IMR-90 (cell line): ENCODE data around the gene ETFB. TPM values are rescaled to one million over a fixed set of nuclear protein-coding genes. Genes with fewer than 3 reads are reported as not detected.

Source experiments
- ATAC-seq: fragments of 200-7000 bp; cut with Tn5 transposase; 2 replicates; pipeline ENCODE4 v1.9.1; 2020; ENCODE audit warnings: low read depth, mild to moderate bottlenecking, moderate library complexity
- BruUV-seq: library from RNA; stranded (reverse); fragments of 400-500 nt; replicated peaks from 2 replicates; lab custom pipeline; 2021; lab: Mats Ljungman, UMichigan
- CTCF ChIA-PET: fragments of 300-600 bp; formaldehyde crosslinking; extraction: SDS; loops from one replicate; lab custom pipeline; 2021; ENCODE audit warnings: antibody characterized with exemption; lab: Yijun Ruan, JAX
- POLR2A ChIA-PET: fragments of 300-600 bp; sonication (Branson Sonifier 250); formaldehyde crosslinking; loops from one replicate; lab custom pipeline; 2022; ENCODE audit warnings: antibody characterized with exemption; ENCODE audit not compliant: unreplicated experiment; lab: Charles Lee
- DNase-seq: peaks from one replicate; pipeline ENCODE4 v3.0.0; 2013
- H2AFZ ChIP-seq: replicated peaks from 2 replicates; pipeline ENCODE3; 2013; ENCODE audit warnings: low read length, mild to moderate bottlenecking; ENCODE audit not compliant: poor library complexity
- H2AK5ac ChIP-seq: 2 replicates; pipeline ENCODE4 v1.6.1; 2013; ENCODE audit warnings: low read depth, low read length, inconsistent platforms
- H2AK9ac ChIP-seq: replicated peaks from 2 replicates; pipeline ENCODE3; 2013; ENCODE audit warnings: mild to moderate bottlenecking, low read depth, low read length, moderate library complexity; ENCODE audit not compliant: poor library complexity
- H2BK120ac ChIP-seq: 2 replicates; pipeline ENCODE4 v1.6.1; 2013; ENCODE audit warnings: low read depth, low read length, inconsistent platforms
- H2BK15ac ChIP-seq: 3 replicates; pipeline ENCODE4 v1.6.1; 2013; ENCODE audit warnings: low read depth, low read length, inconsistent platforms
- H2BK20ac ChIP-seq: 2 replicates; pipeline ENCODE4 v1.6.1; 2013; ENCODE audit warnings: low read depth, mild to moderate bottlenecking, inconsistent platforms, low read length, moderate library complexity
- H2BK5ac ChIP-seq: 2 replicates; pipeline ENCODE4 v1.6.1; 2013; ENCODE audit warnings: mild to moderate bottlenecking, low read depth, low read length, inconsistent platforms; ENCODE audit not compliant: poor library complexity, severe bottlenecking
- H3K14ac ChIP-seq: replicated peaks from 2 replicates; pipeline ENCODE4 v1.6.1; 2013; ENCODE audit warnings: low read depth, low read length, inconsistent platforms
- H3K18ac ChIP-seq: 2 replicates; pipeline ENCODE4 v1.6.1; 2013; ENCODE audit warnings: low read depth, low read length, control low read depth
- H3K23ac ChIP-seq: 2 replicates; pipeline ENCODE4 v1.6.1; 2013; ENCODE audit warnings: low read depth, low read length, inconsistent platforms
- H3K27ac ChIP-seq: 2 replicates; pipeline ENCODE4 v1.5.1; 2013; ENCODE audit warnings: mild to moderate bottlenecking, control low read depth, low read length; ENCODE audit not compliant: insufficient read depth
- H3K27me3 ChIP-seq: 2 replicates; pipeline ENCODE4 v1.6.1; 2013; ENCODE audit warnings: low read length; ENCODE audit not compliant: control insufficient read depth, insufficient read depth
- H3K36me3 ChIP-seq: 2 replicates; pipeline ENCODE4 v1.6.1; 2013; ENCODE audit warnings: low read length, mixed read lengths; ENCODE audit not compliant: control insufficient read depth, insufficient read depth
- H3K4ac ChIP-seq: 2 replicates; pipeline ENCODE4 v1.6.1; 2013; ENCODE audit warnings: low read depth, low read length, inconsistent platforms
- H3K4me1 ChIP-seq: 2 replicates; pipeline ENCODE4 v1.6.1; 2013; ENCODE audit warnings: low read length, mixed read lengths; ENCODE audit not compliant: control insufficient read depth, insufficient read depth
- H3K4me2 ChIP-seq: 2 replicates; pipeline ENCODE4 v1.6.1; 2013; ENCODE audit warnings: low read depth, mild to moderate bottlenecking, control low read depth, low read length, moderate library complexity
- H3K4me3 ChIP-seq: 2 replicates; pipeline ENCODE4 v1.5.1; 2013; ENCODE audit warnings: low read depth, mild to moderate bottlenecking, control low read depth, low read length, moderate library complexity; ENCODE audit not compliant: insufficient read depth
- H3K56ac ChIP-seq: 2 replicates; pipeline ENCODE4 v1.6.1; 2013; ENCODE audit warnings: low read length, inconsistent platforms; ENCODE audit not compliant: insufficient read depth; ENCODE audit errors: extremely low read depth
- H3K79me1 ChIP-seq, 2 experiments: 2 replicates each; pipeline ENCODE4 v1.6.1; 2013; ENCODE audit warnings: low read length in 2 of 2, inconsistent platforms in 1 of 2, low read depth in 1 of 2
- H3K9ac ChIP-seq: 2 replicates; pipeline ENCODE4 v1.6.1; 2013; ENCODE audit warnings: low read depth, low read length, control low read depth
- H3K9me1 ChIP-seq: 2 replicates; pipeline ENCODE4 v1.6.1; 2013; ENCODE audit warnings: low read length, inconsistent platforms; ENCODE audit not compliant: insufficient read depth
- H3K9me3 ChIP-seq: 2 replicates; pipeline ENCODE4 v1.6.1; 2013; ENCODE audit warnings: low read length; ENCODE audit not compliant: control insufficient read depth, insufficient read depth
- H4K20me1 ChIP-seq: 2 replicates; pipeline ENCODE4 v1.6.1; 2013; ENCODE audit warnings: low read length, inconsistent platforms; ENCODE audit not compliant: insufficient read depth
- H4K5ac ChIP-seq: 2 replicates; pipeline ENCODE4 v1.6.1; 2013; ENCODE audit warnings: mild to moderate bottlenecking, low read depth, low read length, control low read depth
- H4K8ac ChIP-seq, 2 experiments: 2 replicates each; pipeline ENCODE4 v1.6.1; 2013; ENCODE audit warnings: low read depth in 2 of 2, low read length in 2 of 2, control low read depth in 1 of 2, inconsistent platforms in 1 of 2
- H4K91ac ChIP-seq: 2 replicates; pipeline ENCODE4 v1.6.1; 2013; ENCODE audit warnings: low read depth, low read length, inconsistent platforms; ENCODE audit not compliant: insufficient read depth
- BHLHE40 ChIP-seq: fragments of 150-350 bp; IDR thresholded peaks from 2 replicates; pipeline ENCODE4 v1.6.1; 2016; ENCODE audit warnings: mild to moderate bottlenecking, low read depth, low read length
- MAFK ChIP-seq: IDR thresholded peaks from 2 replicates; pipeline ENCODE4 v1.6.1; 2012; ENCODE audit warnings: low read depth, low read length, improper control_type of control experiment
- MXI1 ChIP-seq: IDR thresholded peaks from 2 replicates; pipeline ENCODE4 v1.6.1; 2012; ENCODE audit warnings: low read depth, mild to moderate bottlenecking, low read length, moderate library complexity, borderline replicate concordance
- RAD21 ChIP-seq: IDR thresholded peaks from 2 replicates; pipeline ENCODE4 v1.6.1; 2012; ENCODE audit warnings: low read length, improper control_type of control experiment
- RCOR1 ChIP-seq: IDR thresholded peaks from 2 replicates; pipeline ENCODE4 v1.6.1; 2012; ENCODE audit warnings: mild to moderate bottlenecking, low read length, improper control_type of control experiment; ENCODE audit not compliant: insufficient replicate concordance
- WGBS, 2 experiments: methylation state at CpG; one replicate each; pipeline versions ENCODE4 v1.1.5 to v1.1.7; 2013; ENCODE audit warnings: missing lambda C conversion rate in 2 of 2; ENCODE audit not compliant: insufficient read length in 1 of 2; ENCODE audit errors: extremely low coverage in 2 of 2; 5-methylcytosine and 5-hydroxymethylcytosine counted together
- dilution Hi-C: fragments of 300-500 bp; cut with HindIII; formaldehyde crosslinking; loops from one replicate; pipeline ENCODE4 v1.14.3; 2018; ENCODE audit warnings: low sequenced_read_pairs; ENCODE audit not compliant: unreplicated experiment
- in situ Hi-C: fragments of 300-500 bp; cut with MboI; formaldehyde crosslinking; loops from 3 replicates; pipeline ENCODE4 v1.14.3; 2019; ENCODE audit warnings: low sequenced_read_pairs, inconsistent platforms, mixed read lengths
- intact Hi-C: fragments of 100-400 bp; cut with micrococcal nuclease; formaldehyde crosslinking; loops from 2 replicates; pipeline ENCODE4 v1.10.0; 2022
- polyA plus RNA-seq, 3 experiments: library from polyadenylated mRNA; depleted of rRNA; stranded (reverse); fragments of >200 nt; gene quantifications; 2 replicates each; pipeline ENCODE4 v1.2.3, GENCODE V29; 2012; ENCODE audit warnings: low replicate concordance in 1 of 3
- total RNA-seq: library from RNA; depleted of rRNA; stranded (reverse); fragments of >200 nt; gene quantifications from 2 replicates; pipeline ENCODE4 v1.2.3, GENCODE V29; 2012
- TF ChIP-seq, protein P1 (sequence below): fragments of 150-350 bp; IDR thresholded peaks from 2 replicates; pipeline ENCODE4 v1.6.1; 2017; ENCODE audit warnings: mild to moderate bottlenecking, antibody characterized with exemption, low read length, low read depth
- TF ChIP-seq, protein P2 (sequence below): conservative IDR thresholded peaks from 2 replicates; pipeline ENCODE4 v1.5.1; 2012; ENCODE audit warnings: mild to moderate bottlenecking, low read depth, low read length, improper control_type of control experiment
- TF ChIP-seq, protein P3 (sequence below): fragments of 150-350 bp; IDR thresholded peaks from 2 replicates; pipeline ENCODE4 v1.6.1; 2016; ENCODE audit warnings: low read depth, mild to moderate bottlenecking, low read length, moderate library complexity, borderline replicate concordance

The ETFB gene
- total and polyA plus RNA-seq, 2 of the 4 experiments (the other 2 are of a cell fraction): 141 to 166 TPM

DNA sequence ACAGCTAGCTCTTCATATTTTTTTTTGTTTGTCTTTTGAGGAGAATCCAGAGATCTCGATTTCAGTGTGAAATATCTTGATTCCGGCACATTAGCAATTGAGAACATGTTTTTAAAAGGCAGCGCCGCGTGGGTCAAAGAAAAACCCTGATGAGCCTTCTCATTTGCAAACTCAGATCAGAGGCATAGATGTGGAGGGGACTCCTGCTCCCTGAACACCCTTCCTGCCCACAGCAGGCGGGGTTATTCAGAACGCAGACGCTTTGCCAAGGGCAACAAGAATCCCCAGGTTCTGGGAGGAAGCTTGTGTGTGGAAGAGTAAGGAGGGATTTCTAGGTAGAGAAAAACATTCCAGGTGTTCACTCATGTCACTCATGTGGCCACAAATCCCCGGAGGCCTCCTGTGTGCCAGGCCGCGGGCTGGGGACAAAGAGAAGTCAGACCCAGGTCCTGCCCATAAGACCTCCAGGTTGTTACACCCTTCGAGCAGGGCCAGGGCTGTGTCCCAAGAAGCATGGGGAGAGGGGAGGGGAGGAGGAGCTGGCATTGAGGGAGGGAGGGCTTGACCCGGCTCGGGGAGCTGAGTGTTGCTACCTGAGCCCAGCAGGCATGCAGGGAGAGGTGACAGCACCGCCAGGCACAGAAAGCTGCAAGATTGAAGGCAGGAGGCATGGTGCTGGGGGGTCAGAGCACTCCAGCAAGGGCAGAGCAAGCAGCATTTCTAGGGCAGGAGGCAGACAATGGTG, 70.6 kb downstream of the ETFB start:
- H4K91ac ChIP-seq: no peak overlapping the region
- no peak for TF ChIP-seq RAD21
- TF ChIP-seq BHLHE40: no peak
- TF ChIP-seq RCOR1: no peak
- TF ChIP-seq, protein P1, sequence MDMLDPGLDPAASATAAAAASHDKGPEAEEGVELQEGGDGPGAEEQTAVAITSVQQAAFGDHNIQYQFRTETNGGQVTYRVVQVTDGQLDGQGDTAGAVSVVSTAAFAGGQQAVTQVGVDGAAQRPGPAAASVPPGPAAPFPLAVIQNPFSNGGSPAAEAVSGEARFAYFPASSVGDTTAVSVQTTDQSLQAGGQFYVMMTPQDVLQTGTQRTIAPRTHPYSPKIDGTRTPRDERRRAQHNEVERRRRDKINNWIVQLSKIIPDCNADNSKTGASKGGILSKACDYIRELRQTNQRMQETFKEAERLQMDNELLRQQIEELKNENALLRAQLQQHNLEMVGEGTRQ: no peak
- TF ChIP-seq, protein P2, sequence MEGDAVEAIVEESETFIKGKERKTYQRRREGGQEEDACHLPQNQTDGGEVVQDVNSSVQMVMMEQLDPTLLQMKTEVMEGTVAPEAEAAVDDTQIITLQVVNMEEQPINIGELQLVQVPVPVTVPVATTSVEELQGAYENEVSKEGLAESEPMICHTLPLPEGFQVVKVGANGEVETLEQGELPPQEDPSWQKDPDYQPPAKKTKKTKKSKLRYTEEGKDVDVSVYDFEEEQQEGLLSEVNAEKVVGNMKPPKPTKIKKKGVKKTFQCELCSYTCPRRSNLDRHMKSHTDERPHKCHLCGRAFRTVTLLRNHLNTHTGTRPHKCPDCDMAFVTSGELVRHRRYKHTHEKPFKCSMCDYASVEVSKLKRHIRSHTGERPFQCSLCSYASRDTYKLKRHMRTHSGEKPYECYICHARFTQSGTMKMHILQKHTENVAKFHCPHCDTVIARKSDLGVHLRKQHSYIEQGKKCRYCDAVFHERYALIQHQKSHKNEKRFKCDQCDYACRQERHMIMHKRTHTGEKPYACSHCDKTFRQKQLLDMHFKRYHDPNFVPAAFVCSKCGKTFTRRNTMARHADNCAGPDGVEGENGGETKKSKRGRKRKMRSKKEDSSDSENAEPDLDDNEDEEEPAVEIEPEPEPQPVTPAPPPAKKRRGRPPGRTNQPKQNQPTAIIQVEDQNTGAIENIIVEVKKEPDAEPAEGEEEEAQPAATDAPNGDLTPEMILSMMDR: no peak
- TF ChIP-seq, protein P3, sequence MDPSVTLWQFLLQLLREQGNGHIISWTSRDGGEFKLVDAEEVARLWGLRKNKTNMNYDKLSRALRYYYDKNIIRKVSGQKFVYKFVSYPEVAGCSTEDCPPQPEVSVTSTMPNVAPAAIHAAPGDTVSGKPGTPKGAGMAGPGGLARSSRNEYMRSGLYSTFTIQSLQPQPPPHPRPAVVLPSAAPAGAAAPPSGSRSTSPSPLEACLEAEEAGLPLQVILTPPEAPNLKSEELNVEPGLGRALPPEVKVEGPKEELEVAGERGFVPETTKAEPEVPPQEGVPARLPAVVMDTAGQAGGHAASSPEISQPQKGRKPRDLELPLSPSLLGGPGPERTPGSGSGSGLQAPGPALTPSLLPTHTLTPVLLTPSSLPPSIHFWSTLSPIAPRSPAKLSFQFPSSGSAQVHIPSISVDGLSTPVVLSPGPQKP: no peak
- no peak for TF ChIP-seq MAFK
- no peak for TF ChIP-seq MXI1
- no peak overlapping the region for H3K23ac ChIP-seq
- H4K8ac ChIP-seq: no peak overlapping the region
- no peaks in the 10 kb centered on the region for H3K27me3 ChIP-seq
- H3K79me1 ChIP-seq: no peaks in the 10 kb centered on the region
- H3K4me3 ChIP-seq: no peak overlapping the region
- no peaks in the 10 kb centered on the region for H3K36me3 ChIP-seq
- in situ Hi-C loops (no loop called here), dilution Hi-C loops (no loop called here), intact Hi-C loops (no loop called here)
- no peaks in the 10 kb centered on the region for H3K9me1 ChIP-seq
- H3K4ac ChIP-seq: no peak overlapping the region
- H2AK5ac ChIP-seq: no peak overlapping the region
- no peak overlapping the region for H3K9ac ChIP-seq
- H2AFZ ChIP-seq: no peak overlapping the region
- ChIA-PET CTCF (no interaction called here), POLR2A (no interaction called here)
- no peak overlapping the region for H2BK5ac ChIP-seq
- no peak overlapping the region for H2BK120ac ChIP-seq
- H4K5ac ChIP-seq: no peak overlapping the region
- WGBS, 2 experiments: 0% methylated on average over 2 of the region's 15 CpGs; no CpG with 5 or more reads in 1 of the 2 experiments
- BruUV-seq: no TSS peak
- H2BK15ac ChIP-seq: no peak overlapping the region
- H4K20me1 ChIP-seq: no peaks in the 10 kb centered on the region
- DNase-seq (no peak), ATAC-seq (no peak)
- H3K56ac ChIP-seq: no peak overlapping the region
- no peak overlapping the region for H3K14ac ChIP-seq
- no peak overlapping the region for H2AK9ac ChIP-seq
- H3K27ac ChIP-seq: no peak overlapping the region
- no peak overlapping the region for H3K4me2 ChIP-seq
- H3K18ac ChIP-seq: no peak overlapping the region
- H3K9me3 ChIP-seq: peaks cover 2% of the 10 kb centered on the region
- H3K4me1 ChIP-seq: no peaks in the 10 kb centered on the region
- H2BK20ac ChIP-seq: no peak overlapping the region
